AG04449 (cell line): Measurements from ENCODE around the gene OTOG.

ENCODE experiments used
- CTCF ChIA-PET: fragments of 350-600 bp; formaldehyde crosslinking; extraction: SDS; loops from one replicate; lab custom pipeline; 2021; ENCODE audit warnings: antibody characterized with exemption; lab: Yijun Ruan, JAX
- POLR2A ChIA-PET: fragments of 400-600, 350-600 bp; formaldehyde crosslinking; extraction: SDS; loops from one replicate; lab custom pipeline; 2020; ENCODE audit warnings: antibody characterized with exemption, inconsistent platforms; lab: Yijun Ruan, JAX
- DNase-seq: peaks from one replicate; pipeline ENCODE4 v3.0.0-alpha.2; 2010; ENCODE audit warnings: low read depth, low spot score
- H3K4me3 ChIP-seq: 2 replicates; pipeline ENCODE4 v1.5.1; 2011; ENCODE audit warnings: low read depth, mild to moderate bottlenecking, control low read depth, low read length
- TF ChIP-seq, protein P1 (sequence below): IDR thresholded peaks from one replicate; pipeline ENCODE4 v1.5.1; 2011; ENCODE audit warnings: mild to moderate bottlenecking, moderate library complexity, low read length, control low read depth, inconsistent platforms; ENCODE audit not compliant: insufficient read depth; ENCODE audit errors: missing control alignments

The OTOG gene

DNA sequence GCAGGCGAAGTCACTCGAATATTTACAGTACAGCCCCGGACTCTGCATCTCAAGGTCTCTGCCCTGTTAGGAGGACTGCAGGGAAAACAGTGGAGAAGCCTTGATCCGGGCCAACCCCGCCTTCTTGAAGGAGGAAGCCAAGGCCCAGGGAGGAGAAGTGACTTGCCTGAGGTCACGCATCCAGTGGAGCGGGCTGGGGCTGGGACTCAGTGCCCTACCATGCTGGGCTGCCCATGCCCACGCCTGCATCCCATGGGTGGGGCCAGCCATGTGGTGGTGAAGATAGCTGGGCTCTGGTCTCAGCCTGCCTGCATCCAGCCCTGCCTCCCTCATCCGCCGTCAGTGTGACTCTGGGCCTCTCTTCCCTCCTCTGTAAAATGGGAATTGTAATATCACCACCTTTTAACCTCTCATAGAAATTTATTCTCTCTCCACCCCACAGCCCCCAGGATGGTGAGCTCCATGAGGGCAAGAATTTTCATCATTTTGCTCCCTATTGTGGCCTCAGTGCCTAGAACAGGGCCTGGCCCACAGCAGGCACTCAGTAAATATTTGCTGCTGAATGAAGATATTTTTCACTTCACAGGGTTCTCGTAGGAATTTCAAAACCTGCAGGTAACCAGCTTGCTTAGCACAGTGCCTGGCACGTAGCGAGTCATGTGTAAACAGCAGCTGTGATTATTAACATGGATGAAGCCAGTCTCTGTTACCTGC is 57.3 kb downstream of the OTOG start:
- DNase-seq, result no peak
- TF ChIP-seq, protein P1, sequence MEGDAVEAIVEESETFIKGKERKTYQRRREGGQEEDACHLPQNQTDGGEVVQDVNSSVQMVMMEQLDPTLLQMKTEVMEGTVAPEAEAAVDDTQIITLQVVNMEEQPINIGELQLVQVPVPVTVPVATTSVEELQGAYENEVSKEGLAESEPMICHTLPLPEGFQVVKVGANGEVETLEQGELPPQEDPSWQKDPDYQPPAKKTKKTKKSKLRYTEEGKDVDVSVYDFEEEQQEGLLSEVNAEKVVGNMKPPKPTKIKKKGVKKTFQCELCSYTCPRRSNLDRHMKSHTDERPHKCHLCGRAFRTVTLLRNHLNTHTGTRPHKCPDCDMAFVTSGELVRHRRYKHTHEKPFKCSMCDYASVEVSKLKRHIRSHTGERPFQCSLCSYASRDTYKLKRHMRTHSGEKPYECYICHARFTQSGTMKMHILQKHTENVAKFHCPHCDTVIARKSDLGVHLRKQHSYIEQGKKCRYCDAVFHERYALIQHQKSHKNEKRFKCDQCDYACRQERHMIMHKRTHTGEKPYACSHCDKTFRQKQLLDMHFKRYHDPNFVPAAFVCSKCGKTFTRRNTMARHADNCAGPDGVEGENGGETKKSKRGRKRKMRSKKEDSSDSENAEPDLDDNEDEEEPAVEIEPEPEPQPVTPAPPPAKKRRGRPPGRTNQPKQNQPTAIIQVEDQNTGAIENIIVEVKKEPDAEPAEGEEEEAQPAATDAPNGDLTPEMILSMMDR, result no peak
- no peak overlapping the region for H3K4me3 ChIP-seq
- ChIA-PET CTCF (interaction anchor here (2.5 kb wide), 1 partner anchor 374 kb away, joined by 7 read pairs; no protein-coding TSS in a partner anchor), POLR2A (no interaction called here)

DNA sequence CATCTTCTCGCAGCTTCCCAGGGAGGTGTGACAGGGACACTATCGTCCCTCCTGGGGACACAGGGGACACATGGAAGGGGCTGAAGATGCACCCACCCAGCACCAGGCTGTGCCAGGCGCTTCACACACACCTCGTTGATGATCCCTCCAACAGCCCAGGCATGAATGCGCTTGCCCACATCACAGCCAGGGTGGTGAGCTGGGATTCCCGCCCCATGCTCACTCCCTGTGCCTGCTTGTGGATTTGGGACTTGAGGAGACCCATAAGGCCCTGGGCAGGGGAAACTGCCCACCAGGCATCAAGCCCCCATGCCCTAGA is 57.8 kb downstream of the OTOG start:
- DNase-seq, result no peak
- TF ChIP-seq, protein P1, result no peak
- no peak overlapping the region for H3K4me3 ChIP-seq
- ChIA-PET POLR2A (no interaction called here), CTCF (interaction anchor here (2.5 kb wide), 1 partner anchor 374 kb away, joined by 7 read pairs; no protein-coding TSS in a partner anchor)

DNA sequence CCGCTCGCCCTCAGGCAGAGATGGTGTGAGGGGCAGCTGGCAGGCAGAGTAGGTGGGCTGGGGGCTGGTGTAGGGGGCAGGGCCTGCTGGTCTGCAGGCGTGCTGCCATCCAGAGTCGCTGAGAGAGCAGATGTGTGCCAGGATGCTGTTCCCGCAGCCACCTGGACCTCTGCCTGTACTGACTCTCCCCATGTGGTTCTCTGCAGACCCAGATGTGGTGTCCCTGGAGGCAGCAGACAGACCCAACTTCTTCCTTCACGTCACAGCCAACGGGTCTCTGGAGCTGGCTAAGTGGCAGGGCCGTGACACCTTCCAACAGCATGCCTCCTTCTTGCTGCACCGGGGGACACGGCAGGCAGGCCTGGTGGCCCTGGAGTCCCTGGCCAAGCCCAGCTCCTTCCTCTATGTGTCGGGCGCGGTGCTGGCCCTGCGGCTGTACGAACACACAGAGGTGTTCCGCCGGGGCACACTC is 58.6 kb downstream of the OTOG start:
- DNase-seq, result no peak
- TF ChIP-seq, protein P1, result no peak
- POLR2A ChIA-PET, result no interaction called here
- CTCF ChIA-PET, result interaction anchor here (2.5 kb wide), 1 partner anchor 373 kb away, joined by 7 read pairs; no protein-coding TSS in a partner anchor
- H3K4me3 ChIP-seq, result no peak overlapping the region

DNA sequence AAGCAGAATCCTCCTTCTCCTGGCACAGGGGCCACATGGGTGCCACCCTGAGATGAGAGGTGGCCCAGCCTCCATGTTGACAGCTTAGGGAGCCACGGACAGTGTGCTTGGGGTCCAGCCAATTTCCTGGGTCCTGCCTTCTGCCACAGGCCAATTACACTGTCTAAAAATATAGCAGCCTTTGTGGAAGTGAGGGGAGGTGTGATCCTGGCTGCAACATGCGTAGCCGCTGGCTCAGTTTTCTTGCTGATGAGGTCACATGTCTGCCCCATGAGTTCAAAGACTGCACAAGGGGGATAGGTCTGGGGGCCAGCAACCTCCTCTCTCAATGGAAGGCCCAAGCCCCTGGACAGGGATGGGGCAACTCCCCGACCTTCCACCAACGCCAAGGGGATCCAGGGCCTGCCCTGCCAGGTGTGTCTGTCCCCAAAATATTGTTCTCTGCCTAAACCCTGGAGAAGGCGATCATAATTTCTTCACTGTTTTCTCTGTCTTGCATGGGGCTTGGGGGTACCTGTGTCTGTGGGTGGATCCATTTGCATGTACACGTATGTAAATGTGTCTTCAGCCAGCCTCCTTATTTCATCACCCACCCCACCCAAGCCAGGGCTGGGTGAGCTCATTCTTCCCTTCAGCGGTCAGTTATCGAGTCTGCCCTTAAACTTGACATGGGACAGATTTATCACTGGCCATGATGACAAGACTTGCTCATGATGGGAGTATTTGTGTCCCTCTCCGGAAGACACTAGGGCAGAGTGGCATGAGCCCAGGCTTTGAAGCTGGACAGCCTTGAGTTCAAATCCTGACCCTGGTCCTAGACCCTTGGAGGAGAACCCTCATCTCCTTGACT is 59.4 kb downstream of the OTOG start:
- TF ChIP-seq, protein P1, result no peak
- POLR2A ChIA-PET, result no interaction called here
- CTCF ChIA-PET, result interaction anchor here (2.5 kb wide), 1 partner anchor 372 kb away, joined by 7 read pairs; no protein-coding TSS in a partner anchor

DNA sequence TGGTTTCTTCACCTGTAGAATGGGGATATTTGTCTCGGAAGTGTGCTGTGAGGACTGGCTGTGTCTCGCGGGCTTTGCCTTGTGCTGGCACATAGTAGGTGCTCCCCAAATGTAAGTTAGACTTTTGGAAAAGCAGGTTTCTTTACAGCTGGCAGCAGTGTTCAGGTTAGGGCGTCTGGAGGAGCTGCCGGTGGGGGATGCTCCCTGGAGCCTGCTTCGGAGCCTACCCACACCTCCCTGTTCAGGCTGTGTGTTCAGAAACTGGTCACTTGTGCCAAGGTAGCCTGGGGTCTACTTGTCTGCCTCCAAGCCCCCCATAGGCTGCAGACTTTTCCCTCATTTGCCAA is 60.0 kb downstream of the OTOG start:
- POLR2A ChIA-PET, result no interaction called here
- DNase-seq, result no peak
- TF ChIP-seq, protein P1, result no peak
- CTCF ChIA-PET, result no interaction called here
- no peak overlapping the region for H3K4me3 ChIP-seq

More for the DNA sequence above, 59.4 kb downstream of the OTOG start:
- H3K4me3 ChIP-seq, result no peak overlapping the region
- DNase-seq, result no peak
